ELF-1 (cell line): Measurements from ENCODE around the gene MEGF11.

ENCODE experiments used
- DNase-seq: peaks from one replicate; pipeline ENCODE4 v3.0.0-alpha.2; 2016; ENCODE audit warnings: low read depth, low spot score

The MEGF11 gene

GRCh38 chr15:66115568-66116206 is 137.9 kb downstream of the MEGF11 start:
- DNase-seq = no peak

GRCh38 chr15:66114863-66115425 is 138.6 kb downstream of the MEGF11 start:
- DNase-seq = no peak

- no peak for DNase-seq
These were observed 141.2 kb downstream of the MEGF11 start for GRCh38 chr15:66112388-66112787.

GRCh38 chr15:66111363-66111762 is 142.2 kb downstream of the MEGF11 start:
- no peak for DNase-seq

- no peak for DNase-seq
These were observed 142.7 kb downstream of the MEGF11 start for GRCh38 chr15:66110864-66111263.

- no peak for DNase-seq
These were observed 143.7 kb downstream of the MEGF11 start for GRCh38 chr15:66109826-66110225.

GRCh38 chr15:66108483-66109265 is 144.9 kb downstream of the MEGF11 start:
- no peak for DNase-seq

GRCh38 chr15:66107070-66107469 is 146.5 kb downstream of the MEGF11 start:
- no peak for DNase-seq

GRCh38 chr15:66105286-66106265 is 148.0 kb downstream of the MEGF11 start:
- no peak for DNase-seq

- no peak for DNase-seq
These were observed 150.3 kb downstream of the MEGF11 start for GRCh38 chr15:66103293-66103590.

- no peak for DNase-seq
These were observed 150.8 kb downstream of the MEGF11 start for GRCh38 chr15:66102563-66103292.

GRCh38 chr15:66101715-66102395 is 151.7 kb downstream of the MEGF11 start:
- peak; percentile 85 for DNase-seq

- no peak for DNase-seq
These were observed 152.8 kb downstream of the MEGF11 start for GRCh38 chr15:66100761-66101160.

- DNase-seq = peak; percentile 86
These were observed 153.4 kb downstream of the MEGF11 start for GRCh38 chr15:66099950-66100671.

GRCh38 chr15:66098022-66098363 is 155.6 kb downstream of the MEGF11 start:
- no peak for DNase-seq

- no peak for DNase-seq
These were observed 156.2 kb downstream of the MEGF11 start for GRCh38 chr15:66097151-66098021.

- DNase-seq = no peak
These were observed 156.9 kb downstream of the MEGF11 start for GRCh38 chr15:66096688-66097058.

- DNase-seq = no peak
These were observed 157.5 kb downstream of the MEGF11 start for GRCh38 chr15:66095871-66096687.
